Endodermal cell (in vitro differentiated cells): ENCODE data around the gene EPHA6. TPM values are rescaled to one million over a fixed set of nuclear protein-coding genes. Genes with fewer than 3 reads are reported as not detected.

Experiments
- DNase-seq: peaks from one replicate; pipeline ENCODE4 v3.0.0-alpha.2; 2017
- H3K27ac ChIP-seq: 2 replicates; pipeline ENCODE4 v1.5.1; 2013; ENCODE audit warnings: mild to moderate bottlenecking, low read depth, low read length, moderate library complexity
- H3K27me3 ChIP-seq: 2 replicates; pipeline ENCODE4 v1.6.1; 2013; ENCODE audit warnings: mild to moderate bottlenecking, low read length, moderate library complexity; ENCODE audit not compliant: insufficient read depth, control insufficient read depth, poor library complexity, severe bottlenecking
- H3K36me3 ChIP-seq: 2 replicates; pipeline ENCODE4 v1.7.0; 2013; ENCODE audit warnings: mild to moderate bottlenecking, low read length, moderate library complexity; ENCODE audit not compliant: control insufficient read depth, insufficient read depth
- H3K4me1 ChIP-seq: one replicate; pipeline ENCODE4 v1.7.0; 2013; ENCODE audit warnings: low read length; ENCODE audit not compliant: control insufficient read depth, insufficient read depth
- H3K4me3 ChIP-seq: 2 replicates; pipeline ENCODE4 v1.5.1; 2013; ENCODE audit warnings: mild to moderate bottlenecking, low read length, moderate library complexity
- H3K9ac ChIP-seq: 2 replicates; pipeline ENCODE4 v1.6.1; 2013; ENCODE audit warnings: mild to moderate bottlenecking, low read length, moderate library complexity; ENCODE audit not compliant: poor library complexity, severe bottlenecking; ENCODE audit errors: extremely low read depth
- H3K9me3 ChIP-seq: 2 replicates; pipeline ENCODE4 v1.6.1; 2013; ENCODE audit warnings: mild to moderate bottlenecking, low read length, moderate library complexity; ENCODE audit not compliant: control insufficient read depth
- H3K27ac Mint-ChIP-seq: 2 replicates; pipeline ENCODE4 v1.8.0; 2020; ENCODE audit warnings: mixed read lengths
- H3K27me3 Mint-ChIP-seq: 2 replicates; pipeline ENCODE4 v1.8.0; 2021; ENCODE audit warnings: mild to moderate bottlenecking, mixed read lengths; ENCODE audit not compliant: insufficient read depth
- H3K36me3 Mint-ChIP-seq: 2 replicates; pipeline ENCODE4 v1.8.0; 2020; ENCODE audit warnings: low read depth, mixed read lengths
- H3K4me1 Mint-ChIP-seq: 2 replicates; pipeline ENCODE4 v1.8.0; 2020; ENCODE audit warnings: mixed read lengths
- H3K4me3 Mint-ChIP-seq: 2 replicates; pipeline ENCODE4 v1.8.0; 2020; ENCODE audit warnings: mild to moderate bottlenecking, moderate library complexity, mixed read lengths
- H3K9me3 Mint-ChIP-seq: 2 replicates; pipeline ENCODE4 v1.8.0; 2020; ENCODE audit warnings: mild to moderate bottlenecking, mixed read lengths
- CTCF ChIP-seq: fragments of 200-600 bp; sonication (generic); conservative IDR thresholded peaks from 2 replicates; pipeline ENCODE4 v1.5.0; 2021; ENCODE audit warnings: antibody characterized with exemption, mild to moderate bottlenecking
- WGBS, 2 experiments: methylation state at CpG; one replicate each; pipeline versions ENCODE4 v1.1.5 to v1.1.7; 2013; ENCODE audit warnings: missing lambda C conversion rate in 2 of 2, mixed read lengths in 1 of 2; ENCODE audit not compliant: insufficient coverage in 1 of 2, insufficient read length in 1 of 2; 5-methylcytosine and 5-hydroxymethylcytosine counted together
- total RNA-seq, 2 donors: library from RNA; stranded (reverse); fragmentation: NEBNext Ultra II Directional in 1 of 2; extraction: Animal tissue kit (Norgen Biotek cat#: 25700) in 1 of 2; gene quantifications; 2 replicates in 1 of 2; 3 replicates in 1 of 2; pipeline ENCODE4 v1.2.1, GENCODE V29; 2021

EPHA6 gene
- total RNA-seq, 2 donors from 2014 or later: 4.6 to 12.2 TPM

- H3K27me3 ChIP-seq: no peaks in the 10 kb centered on the region
- H3K36me3 Mint-ChIP-seq: no peaks in the 10 kb centered on the region
- H3K27me3 Mint-ChIP-seq: no peaks in the 10 kb centered on the region
- H3K4me1 ChIP-seq: no peaks in the 10 kb centered on the region
- no peak for TF ChIP-seq CTCF
- H3K4me3 Mint-ChIP-seq: no peak overlapping the region
- 96 to 100% methylated on average over 1 to 2 of the region's 2 CpGs for WGBS, 2 experiments
- DNase-seq: no peak
- peaks cover 13% of the 10 kb centered on the region for H3K4me1 Mint-ChIP-seq
- H3K4me3 ChIP-seq: no peak overlapping the region
- H3K9me3 ChIP-seq: no peaks in the 10 kb centered on the region
- no peak overlapping the region for H3K27ac Mint-ChIP-seq
- no peaks in the 10 kb centered on the region for H3K9me3 Mint-ChIP-seq
- H3K27ac ChIP-seq: no peak overlapping the region
- no peak overlapping the region for H3K9ac ChIP-seq
- no peaks in the 10 kb centered on the region for H3K36me3 ChIP-seq
These were observed 176.8 kb downstream of the EPHA6 start for GRCh38 chr3:96991231-96991630.

GRCh38 chr3:96991800-96992365 is 177.5 kb downstream of the EPHA6 start:
- no peaks in the 10 kb centered on the region for H3K27me3 Mint-ChIP-seq
- H3K4me1 Mint-ChIP-seq: peaks cover 13% of the 10 kb centered on the region
- no peak for DNase-seq
- Histone ChIP-seq H3K36me3 (no peaks in the 10 kb centered on the region), H3K4me3 (no peak overlapping the region), H3K27ac (no peak overlapping the region), H3K4me1 (no peaks in the 10 kb centered on the region), H3K9me3 (no peaks in the 10 kb centered on the region), H3K9ac (no peak overlapping the region), H3K27me3 (no peaks in the 10 kb centered on the region)
- no peaks in the 10 kb centered on the region for H3K9me3 Mint-ChIP-seq
- no peaks in the 10 kb centered on the region for H3K36me3 Mint-ChIP-seq
- WGBS, 2 experiments: 93 to 94% methylated on average over 3 to 4 of the region's 4 CpGs
- no peak for TF ChIP-seq CTCF
- H3K27ac Mint-ChIP-seq: no peak overlapping the region
- H3K4me3 Mint-ChIP-seq: no peak overlapping the region

GRCh38 chr3:96994988-96995387 is 180.6 kb downstream of the EPHA6 start:
- Mint-ChIP-seq H3K9me3 (no peaks in the 10 kb centered on the region), H3K4me1 (peaks cover 13% of the 10 kb centered on the region), H3K4me3 (no peak overlapping the region), H3K36me3 (no peaks in the 10 kb centered on the region), H3K27me3 (no peaks in the 10 kb centered on the region), H3K27ac (no peak overlapping the region)
- H3K4me3 ChIP-seq: no peak overlapping the region
- no peaks in the 10 kb centered on the region for H3K9me3 ChIP-seq
- no peak overlapping the region for H3K9ac ChIP-seq
- TF ChIP-seq CTCF: no peak
- no peak overlapping the region for H3K27ac ChIP-seq
- no peaks in the 10 kb centered on the region for H3K27me3 ChIP-seq
- WGBS, 2 experiments: 79 to 93% methylated on average over 2 to 3 of the region's 3 CpGs
- H3K36me3 ChIP-seq: no peaks in the 10 kb centered on the region
- DNase-seq: no peak
- H3K4me1 ChIP-seq: no peaks in the 10 kb centered on the region
